ENCODE measurements around the gene ARHGEF28. TPM values are rescaled to one million over a fixed set of nuclear protein-coding genes. Genes with fewer than 3 reads are reported as not detected.

ARHGEF28 gene
- total RNA-seq, 1 donor from 2014 or later: 2.1 TPM

DNA sequence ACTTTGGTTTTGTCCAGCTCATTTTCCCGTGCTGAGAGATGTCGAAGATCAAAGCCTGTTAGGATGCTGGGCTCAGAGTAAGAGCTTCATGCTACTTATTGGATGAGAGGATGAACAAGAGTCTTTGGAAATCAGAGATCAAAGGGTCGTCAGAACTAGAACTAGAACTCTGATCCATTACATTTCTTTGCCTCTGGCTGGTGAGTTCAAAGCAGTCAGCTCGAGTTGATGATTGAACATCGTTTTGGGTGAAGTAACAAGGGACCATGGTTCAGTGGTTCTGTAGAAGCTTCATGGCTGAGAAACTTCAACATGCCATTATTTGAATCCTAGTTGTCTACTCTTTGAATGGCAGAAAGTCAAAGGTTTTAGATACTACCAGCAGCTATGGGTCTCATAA lies 320.3 kb downstream of the ARHGEF28 start:
- peaks cover 24% of the 10 kb centered on the region for H3K9me3 ChIP-seq (replicated peaks)
- H3K36me3 ChIP-seq: no peaks in the 10 kb centered on the region
- intact Hi-C loops (cut with micrococcal nuclease): no loop called here
- peaks cover 13% of the 10 kb centered on the region for H3K4me1 ChIP-seq
- TF ChIP-seq, protein P1, sequence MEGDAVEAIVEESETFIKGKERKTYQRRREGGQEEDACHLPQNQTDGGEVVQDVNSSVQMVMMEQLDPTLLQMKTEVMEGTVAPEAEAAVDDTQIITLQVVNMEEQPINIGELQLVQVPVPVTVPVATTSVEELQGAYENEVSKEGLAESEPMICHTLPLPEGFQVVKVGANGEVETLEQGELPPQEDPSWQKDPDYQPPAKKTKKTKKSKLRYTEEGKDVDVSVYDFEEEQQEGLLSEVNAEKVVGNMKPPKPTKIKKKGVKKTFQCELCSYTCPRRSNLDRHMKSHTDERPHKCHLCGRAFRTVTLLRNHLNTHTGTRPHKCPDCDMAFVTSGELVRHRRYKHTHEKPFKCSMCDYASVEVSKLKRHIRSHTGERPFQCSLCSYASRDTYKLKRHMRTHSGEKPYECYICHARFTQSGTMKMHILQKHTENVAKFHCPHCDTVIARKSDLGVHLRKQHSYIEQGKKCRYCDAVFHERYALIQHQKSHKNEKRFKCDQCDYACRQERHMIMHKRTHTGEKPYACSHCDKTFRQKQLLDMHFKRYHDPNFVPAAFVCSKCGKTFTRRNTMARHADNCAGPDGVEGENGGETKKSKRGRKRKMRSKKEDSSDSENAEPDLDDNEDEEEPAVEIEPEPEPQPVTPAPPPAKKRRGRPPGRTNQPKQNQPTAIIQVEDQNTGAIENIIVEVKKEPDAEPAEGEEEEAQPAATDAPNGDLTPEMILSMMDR (IDR thresholded peaks at IDR 0.05; ENCODE audit: borderline replicate concordance): no peak
- no peak for DNase-seq
- H3K4me3 ChIP-seq: no peak overlapping the region
- no peak overlapping the region for H3K27ac ChIP-seq (replicated peaks)
- no peaks in the 10 kb centered on the region for H3K27me3 ChIP-seq (ENCODE audit: low read depth)

DNA sequence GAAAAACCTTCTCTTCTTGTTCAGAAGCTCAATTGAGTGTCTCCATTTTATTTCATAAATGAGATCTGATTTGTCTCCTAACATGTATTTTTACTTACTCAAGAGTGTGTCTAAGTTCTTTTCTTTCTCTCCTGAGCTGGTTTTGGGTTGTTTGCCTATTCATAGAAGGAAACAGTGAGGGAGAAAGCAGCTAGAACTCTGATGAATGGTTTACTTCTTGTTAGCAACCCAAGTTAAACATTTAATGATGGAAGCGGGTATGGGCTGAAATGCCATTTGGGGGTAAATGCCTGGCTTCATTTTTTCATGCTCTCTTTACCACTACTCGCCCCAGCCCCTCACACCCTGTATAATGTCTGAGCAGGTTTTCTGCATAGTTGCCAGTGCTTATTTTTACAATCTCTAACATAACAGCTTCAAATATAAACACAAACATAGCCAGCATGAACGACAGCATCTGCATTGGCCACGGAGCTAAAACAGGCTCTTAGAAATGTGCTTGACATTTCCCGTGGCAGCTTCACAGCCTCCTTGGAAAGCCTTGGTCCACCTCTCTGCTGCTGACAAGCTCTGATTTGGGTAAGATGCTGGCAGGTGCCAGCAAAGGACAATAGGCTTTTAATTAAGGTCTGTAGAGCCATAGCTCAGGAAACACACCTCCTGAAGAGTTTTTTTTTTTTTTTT lies 321.1 kb downstream of the ARHGEF28 start:
- H3K4me1 ChIP-seq: peaks cover 13% of the 10 kb centered on the region
- no peak overlapping the region for H3K4me3 ChIP-seq
- TF ChIP-seq, protein P1 (IDR thresholded peaks at IDR 0.05; ENCODE audit: borderline replicate concordance): no peak
- no peak for DNase-seq
- no peaks in the 10 kb centered on the region for H3K27me3 ChIP-seq (ENCODE audit: low read depth)
- peaks cover 24% of the 10 kb centered on the region for H3K9me3 ChIP-seq (replicated peaks)
- no peak overlapping the region for H3K27ac ChIP-seq (replicated peaks)
- intact Hi-C loops (cut with micrococcal nuclease): no loop called here
- no peaks in the 10 kb centered on the region for H3K36me3 ChIP-seq

DNA sequence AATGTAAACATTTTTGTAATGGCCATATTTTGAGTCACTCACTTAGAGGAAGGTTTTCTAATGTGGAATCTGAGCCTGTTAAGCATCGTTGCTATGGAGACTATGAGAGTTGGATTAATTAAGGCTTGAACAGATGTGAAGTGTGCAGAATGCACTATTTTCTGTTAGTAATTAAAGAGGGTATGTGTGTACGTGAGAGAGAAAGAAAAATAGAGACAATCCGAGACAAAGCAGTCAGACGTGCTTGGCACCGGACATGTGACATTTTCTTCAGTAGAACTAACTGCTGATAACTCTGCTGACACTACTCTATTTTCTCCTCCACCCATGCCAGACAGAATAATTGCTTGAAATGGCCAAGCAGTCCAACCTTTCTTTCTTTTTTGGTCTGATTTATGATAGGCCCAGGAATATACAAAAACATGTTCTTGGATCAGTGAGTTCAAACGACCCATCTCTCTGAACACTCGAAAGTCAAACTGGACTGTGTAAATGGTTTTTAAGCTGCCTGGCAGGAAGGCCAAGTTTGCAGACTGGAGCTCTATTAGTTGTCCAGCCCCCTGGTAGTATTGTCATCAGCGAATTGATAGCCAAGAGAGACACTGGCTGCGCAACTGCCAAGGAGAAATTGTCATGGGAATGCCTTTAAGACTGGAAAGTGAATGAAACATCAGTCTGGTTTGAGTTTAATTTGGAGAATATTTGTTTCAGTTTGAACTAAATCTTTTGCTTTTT lies 322.1 kb downstream of the ARHGEF28 start:
- Histone ChIP-seq H3K27ac (replicated peaks) (no peak overlapping the region), H3K9me3 (replicated peaks) (peaks cover 17% of the 10 kb centered on the region), H3K27me3 (ENCODE audit: low read depth) (no peaks in the 10 kb centered on the region), H3K4me1 (peaks cover 13% of the 10 kb centered on the region), H3K36me3 (no peaks in the 10 kb centered on the region), H3K4me3 (no peak overlapping the region)
- intact Hi-C loops (cut with micrococcal nuclease): no loop called here
- TF ChIP-seq, protein P1 (IDR thresholded peaks at IDR 0.05; ENCODE audit: borderline replicate concordance): no peak
- DNase-seq: no peak

DNA sequence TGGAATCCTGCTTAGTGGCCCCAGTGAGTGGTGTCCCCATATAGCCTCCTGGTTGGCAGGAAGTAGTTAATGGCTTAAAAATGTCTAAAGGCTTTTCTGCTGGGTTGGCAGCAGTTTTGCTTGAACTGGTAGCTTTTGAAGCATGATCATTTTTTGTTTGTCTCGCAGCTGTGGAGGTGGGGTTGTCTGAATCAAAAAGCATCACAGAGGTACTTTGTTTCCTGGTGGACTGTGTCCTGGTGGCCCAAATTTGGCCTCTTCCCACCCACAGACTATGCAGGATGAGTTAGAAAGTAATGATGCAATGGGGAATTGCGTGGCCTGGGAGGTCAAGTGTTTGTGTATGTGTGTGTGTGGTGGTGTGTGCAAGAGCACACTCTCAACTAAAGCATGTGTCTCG lies 322.7 kb downstream of the ARHGEF28 start:
- TF ChIP-seq, protein P1 (IDR thresholded peaks at IDR 0.05; ENCODE audit: borderline replicate concordance): no peak
- DNase-seq: no peak

DNA sequence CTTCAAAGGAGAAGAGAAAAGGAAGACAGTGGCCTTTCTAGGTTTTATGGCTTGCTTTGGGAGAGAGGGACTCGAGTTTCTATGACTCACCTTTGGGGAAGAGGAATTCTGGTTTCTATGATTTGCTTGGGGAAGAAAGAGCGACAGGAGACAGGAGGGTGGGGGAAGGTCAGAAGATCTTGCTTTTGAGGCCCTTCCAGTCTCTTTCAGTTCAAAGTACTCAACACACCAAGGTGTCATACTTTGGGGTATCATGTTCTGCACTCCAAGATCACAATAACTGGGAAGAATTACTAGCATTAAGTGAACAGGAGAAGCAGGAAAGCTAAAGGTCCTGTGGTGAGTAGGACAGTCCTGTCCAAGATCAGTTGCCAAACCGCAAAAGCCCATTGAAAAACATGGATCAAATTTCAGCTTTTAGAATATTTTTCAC lies 324.5 kb downstream of the ARHGEF28 start:
- peaks cover 13% of the 10 kb centered on the region for H3K4me1 ChIP-seq
- H3K9me3 ChIP-seq (replicated peaks): no peaks in the 10 kb centered on the region
- no peaks in the 10 kb centered on the region for H3K27me3 ChIP-seq (ENCODE audit: low read depth)
- intact Hi-C loops (cut with micrococcal nuclease): no loop called here
- TF ChIP-seq, protein P1 (IDR thresholded peaks at IDR 0.05; ENCODE audit: borderline replicate concordance): no peak
- DNase-seq: no peak
- H3K4me3 ChIP-seq: no peak overlapping the region
- H3K27ac ChIP-seq (replicated peaks): no peak overlapping the region
- no peaks in the 10 kb centered on the region for H3K36me3 ChIP-seq

More for the DNA sequence above, 322.7 kb downstream of the ARHGEF28 start:
- Histone ChIP-seq H3K27me3 (ENCODE audit: low read depth) (no peaks in the 10 kb centered on the region), H3K36me3 (no peaks in the 10 kb centered on the region), H3K9me3 (replicated peaks) (peaks cover 12% of the 10 kb centered on the region), H3K27ac (replicated peaks) (no peak overlapping the region), H3K4me3 (no peak overlapping the region), H3K4me1 (peaks cover 13% of the 10 kb centered on the region)
- intact Hi-C loops (cut with micrococcal nuclease): no loop called here
